ENCODE results near the gene LAMA5.

GRCh38 chr20:62381842-62382241 is 14.7 kb upstream of the LAMA5 start:
- TF ChIP-seq CTCF (conservative IDR thresholded peaks at IDR 0.05; ENCODE audit: low read length) (no peak), EZH2phosphoT487 (IDR thresholded peaks at IDR 0.05; ENCODE audit: borderline replicate concordance, low read depth, low read length) (no peak)

All from OCI-LY7 (cell line).